ENCODE results near the gene DUSP10.

The DUSP10 gene

DNA sequence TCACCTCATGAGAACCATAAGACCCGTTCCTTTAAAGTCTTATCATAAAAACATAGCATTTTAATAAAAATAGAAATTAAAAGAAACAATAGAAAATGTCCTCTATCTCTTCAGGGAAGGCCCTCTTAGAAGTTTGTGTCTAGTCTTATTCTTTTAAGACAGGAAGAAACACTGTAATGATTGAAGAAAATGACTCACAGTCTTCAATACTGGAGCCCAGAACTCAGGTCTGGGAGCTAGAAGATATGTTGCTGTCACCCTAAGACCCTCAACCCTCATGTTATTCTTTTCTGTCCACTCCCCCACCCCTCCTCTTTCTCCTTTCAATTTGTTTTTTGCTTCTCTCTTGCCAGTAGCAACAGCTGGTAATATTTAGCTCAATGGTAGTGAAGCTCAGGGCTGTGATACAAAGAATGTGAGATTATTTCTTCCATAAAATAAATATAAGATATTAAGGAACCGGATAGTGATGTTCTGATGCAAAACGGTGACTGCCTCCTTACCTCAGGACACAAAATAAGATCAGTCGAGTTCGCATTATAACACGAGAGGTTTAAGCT is 12.0 kb downstream of the DUSP10 start:
- no peak for DNase-seq (ENCODE audit: low read depth)

DNA sequence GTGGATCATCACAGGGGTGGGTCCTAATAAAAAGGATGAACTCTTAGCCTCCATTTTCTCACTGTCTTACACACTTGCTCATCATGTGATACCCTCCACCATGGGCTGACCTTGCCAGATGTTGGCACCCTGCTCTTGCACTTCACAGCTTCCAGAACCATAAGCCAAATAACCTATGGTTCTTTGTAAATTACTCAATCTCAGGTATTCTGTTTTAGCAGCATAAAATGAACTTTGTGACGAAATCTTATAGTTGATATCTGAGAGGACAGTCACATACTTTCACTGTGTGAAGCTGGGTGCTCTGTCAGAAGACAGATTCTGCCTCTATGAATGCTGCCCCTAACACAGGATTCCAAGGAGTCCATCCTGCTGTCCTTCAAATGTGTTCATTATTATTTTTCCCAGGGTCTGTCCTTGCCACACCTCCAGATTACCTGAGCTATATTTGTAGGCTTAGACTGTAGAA is 13.8 kb downstream of the DUSP10 start:
- DNase-seq (ENCODE audit: low read depth): no peak

GRCh38 chr1:221727146-221728036 is 14.5 kb downstream of the DUSP10 start:
- DNase-seq (ENCODE audit: low read depth): no peak

DNA sequence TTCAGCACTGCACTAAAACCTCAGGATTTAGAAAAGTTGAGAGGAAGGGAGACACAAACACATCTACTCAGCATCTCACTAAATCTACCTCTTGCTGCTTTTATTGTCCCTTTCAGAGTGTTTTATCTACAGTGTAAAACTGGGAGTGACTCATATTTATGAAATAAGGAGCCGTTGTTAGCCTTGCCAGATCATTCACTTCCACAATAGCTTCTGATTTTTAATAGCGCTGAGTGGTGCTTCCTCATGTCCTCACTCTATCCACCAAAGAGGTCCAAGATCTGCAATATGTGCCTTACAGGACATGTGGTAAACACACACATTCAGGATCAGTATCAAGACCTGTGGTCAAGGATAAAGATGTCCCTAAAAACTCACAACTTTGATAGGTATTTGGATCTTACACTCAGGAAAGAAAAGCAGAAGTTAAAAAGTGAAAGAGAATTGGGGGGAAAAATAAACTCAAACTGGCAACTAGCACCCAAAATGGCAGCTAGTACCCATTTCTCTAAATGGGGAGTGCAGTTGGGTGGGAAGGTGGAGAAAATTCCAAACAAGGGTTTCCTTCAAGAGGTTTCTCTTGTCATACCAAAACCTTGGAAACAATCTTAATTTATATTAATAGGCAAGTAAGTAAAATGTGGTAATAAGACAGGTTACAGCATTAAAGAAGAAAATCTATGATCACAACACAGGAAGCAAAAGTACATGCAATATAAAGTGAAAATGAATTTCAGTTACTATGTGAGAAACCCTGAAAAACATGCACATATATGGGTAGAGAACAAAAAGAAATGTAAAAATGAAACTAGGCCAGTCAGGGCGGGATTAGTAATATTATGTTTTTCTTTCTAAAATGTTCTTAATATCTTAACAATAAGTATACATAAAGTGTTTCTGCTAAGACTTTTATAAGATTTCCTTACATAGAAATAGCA is 15.9 kb downstream of the DUSP10 start:
- no peak for DNase-seq (ENCODE audit: low read depth)

- no peak for DNase-seq (ENCODE audit: low read depth)
These were observed 16.8 kb downstream of the DUSP10 start for GRCh38 chr1:221724931-221725605.

DNA sequence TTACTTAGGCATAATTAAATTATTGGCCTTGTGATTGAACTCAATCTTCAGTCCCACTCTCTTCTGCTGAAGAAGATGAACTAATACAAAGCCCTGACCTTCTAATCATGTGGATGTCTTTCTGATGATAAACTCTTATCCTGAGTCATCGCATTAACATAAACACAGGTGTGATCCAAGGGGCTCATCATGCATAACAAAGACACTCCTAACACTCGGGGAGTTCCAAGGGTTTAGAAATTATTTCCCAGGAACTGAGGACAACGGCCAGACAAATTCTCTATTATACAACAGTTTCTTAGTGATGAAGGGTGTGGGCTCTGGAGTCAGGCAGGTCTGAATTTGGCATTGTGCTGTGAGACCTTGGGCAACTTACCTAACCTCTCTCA is 18.0 kb downstream of the DUSP10 start:
- no peak for DNase-seq (ENCODE audit: low read depth)

DNA sequence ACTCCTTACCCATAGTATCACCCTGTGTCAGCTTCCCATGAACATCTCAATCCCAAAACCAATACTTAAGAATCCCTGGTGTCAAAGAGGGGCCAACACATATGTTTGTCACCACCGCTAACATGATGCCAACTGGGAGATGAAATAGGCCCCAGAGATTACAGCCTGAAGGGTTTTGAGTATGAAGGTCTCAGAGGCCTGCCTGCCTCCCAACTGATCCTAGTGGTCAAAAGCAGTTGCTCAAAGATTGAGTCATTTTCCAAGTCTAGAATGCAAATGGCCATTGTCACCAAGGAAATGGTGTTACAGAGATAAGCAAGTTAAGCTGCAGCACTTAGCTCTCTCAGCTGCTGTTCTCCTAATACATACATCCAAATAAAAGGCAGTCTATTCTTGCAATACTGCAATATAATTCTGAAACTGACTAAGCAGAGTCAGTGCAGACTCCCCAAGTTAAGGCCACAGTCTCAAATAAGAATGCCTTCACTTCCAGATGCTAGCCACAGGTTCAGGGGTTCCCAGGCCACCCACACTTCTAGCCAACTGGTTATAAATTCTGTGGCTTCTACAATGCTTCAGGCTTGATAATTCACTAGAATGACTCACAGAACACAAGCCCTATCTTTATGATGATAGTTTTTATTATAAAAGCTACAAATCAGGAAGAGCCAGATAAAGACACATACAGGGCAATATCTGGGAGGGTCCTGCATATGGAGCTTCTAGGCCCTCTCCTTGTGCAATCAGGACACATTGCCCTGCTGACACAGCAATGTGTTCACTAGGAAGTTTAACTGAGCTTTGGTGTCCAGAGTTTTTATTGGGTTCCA is 18.7 kb downstream of the DUSP10 start:
- no peak for DNase-seq (ENCODE audit: low read depth)

DNA sequence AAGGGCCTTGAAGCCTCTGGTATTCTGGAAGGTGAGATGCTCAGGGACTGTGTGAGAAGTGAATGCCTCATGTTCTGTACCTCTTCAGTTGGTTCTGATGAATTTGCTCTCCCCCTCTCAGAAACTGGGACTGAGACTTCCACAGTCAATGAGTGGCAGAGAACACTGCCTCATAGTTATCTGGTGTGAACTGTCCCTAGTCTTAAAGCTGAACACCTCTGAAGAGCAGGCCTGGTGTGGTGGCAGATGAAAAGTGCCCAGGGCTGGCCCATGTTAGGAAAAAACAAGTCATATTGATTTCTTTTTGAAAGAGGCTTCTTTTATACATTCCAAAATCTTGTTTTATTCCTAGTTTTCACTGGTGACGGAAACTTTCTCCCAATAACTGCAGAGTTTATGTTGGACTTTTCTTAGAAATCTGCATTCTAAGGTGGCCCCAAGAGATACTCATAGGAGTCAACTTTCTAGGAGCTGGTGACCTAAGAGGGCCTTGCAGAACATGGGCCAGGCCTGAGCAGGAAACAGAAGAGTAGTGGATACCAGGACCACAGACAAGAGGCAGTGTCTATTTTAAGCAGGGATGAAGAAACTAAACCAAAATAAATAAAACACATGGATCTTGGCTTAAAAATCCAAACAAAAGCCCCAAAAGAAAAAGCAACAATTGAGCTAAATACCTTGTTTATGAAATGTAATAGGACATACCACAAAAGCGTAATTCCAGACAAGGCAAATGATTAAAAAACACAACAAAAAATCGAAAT is 19.5 kb downstream of the DUSP10 start:
- no peak for DNase-seq (ENCODE audit: low read depth)

DNA sequence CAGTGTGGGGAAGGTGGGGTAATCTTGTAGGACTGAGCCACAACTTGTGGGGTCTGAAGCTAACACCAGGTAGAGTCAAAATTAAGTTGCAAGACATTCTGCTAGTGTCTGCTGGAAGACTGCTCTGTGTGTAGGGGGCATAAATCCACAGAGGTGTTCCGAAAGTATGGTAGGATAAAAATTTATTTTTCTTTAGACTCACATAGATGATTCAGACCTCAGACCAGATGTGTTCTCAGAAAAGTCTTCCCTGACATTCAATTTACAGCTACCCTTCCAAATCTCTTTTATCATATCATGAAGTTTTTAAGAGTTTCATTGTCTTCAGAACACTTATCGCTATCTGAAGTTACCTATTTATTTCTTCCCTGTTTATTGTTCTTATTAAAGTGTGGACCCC is 21.3 kb downstream of the DUSP10 start:
- no peak for DNase-seq (ENCODE audit: low read depth)

GRCh38 chr1:221719987-221720386 is 21.9 kb downstream of the DUSP10 start:
- DNase-seq (ENCODE audit: low read depth): no peak

DNA sequence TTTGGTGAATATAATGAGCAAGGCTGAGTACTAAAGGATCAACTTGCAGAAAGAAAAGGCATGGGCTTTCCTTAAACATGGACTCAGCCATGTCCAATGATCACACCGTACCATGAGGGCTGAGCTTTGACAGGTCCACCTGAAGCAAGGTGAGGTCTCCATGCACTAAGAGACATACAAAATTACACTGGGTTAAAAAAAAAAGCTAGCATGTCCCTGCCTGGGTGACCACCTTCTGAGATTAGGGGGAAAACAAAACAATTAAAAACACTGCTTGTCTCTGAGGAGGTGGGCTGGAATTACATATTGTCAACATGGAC is 22.7 kb downstream of the DUSP10 start:
- DNase-seq (ENCODE audit: low read depth): no peak

DNA sequence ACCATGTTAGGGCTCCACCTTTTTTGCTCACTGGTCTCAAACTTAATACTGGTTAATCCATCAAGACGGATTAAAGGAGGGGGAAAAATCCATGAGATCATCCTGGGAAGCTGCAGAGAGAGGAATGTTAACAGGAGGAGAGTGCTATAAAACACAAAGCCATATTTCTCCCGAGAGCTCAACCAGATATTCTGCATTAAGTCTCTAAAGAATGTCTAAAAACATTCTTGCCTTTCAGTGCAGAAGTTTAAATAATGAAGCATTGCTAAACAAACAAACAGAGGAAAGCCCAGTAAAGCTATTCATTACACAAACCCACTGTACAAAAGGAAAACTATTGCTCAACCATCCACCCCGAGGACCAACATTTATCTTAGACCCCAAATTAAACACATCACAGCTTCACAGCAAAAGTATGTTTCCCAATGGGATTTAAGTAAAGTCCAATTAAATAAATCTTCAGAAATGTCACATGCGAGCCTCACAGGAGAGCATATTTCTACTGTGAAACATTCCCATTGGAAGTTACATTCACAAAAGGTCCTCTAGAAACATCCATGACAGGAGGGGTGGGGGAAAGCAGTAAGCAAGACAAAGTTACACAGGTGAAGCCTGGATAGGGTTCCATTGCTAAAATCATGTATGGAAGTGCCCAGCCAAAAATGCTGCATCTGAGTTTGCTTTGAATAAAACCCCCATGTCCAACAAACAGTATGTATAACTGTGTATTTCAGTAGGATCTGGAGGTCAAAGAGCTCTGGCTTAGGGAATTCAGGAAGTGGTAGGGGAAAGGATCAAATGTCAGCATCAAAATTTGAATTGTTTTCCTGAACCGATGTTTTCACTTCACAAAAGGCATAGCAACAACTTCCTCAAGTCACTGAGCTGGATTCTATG is 23.3 kb downstream of the DUSP10 start:
- no peak for DNase-seq (ENCODE audit: low read depth)

DNA sequence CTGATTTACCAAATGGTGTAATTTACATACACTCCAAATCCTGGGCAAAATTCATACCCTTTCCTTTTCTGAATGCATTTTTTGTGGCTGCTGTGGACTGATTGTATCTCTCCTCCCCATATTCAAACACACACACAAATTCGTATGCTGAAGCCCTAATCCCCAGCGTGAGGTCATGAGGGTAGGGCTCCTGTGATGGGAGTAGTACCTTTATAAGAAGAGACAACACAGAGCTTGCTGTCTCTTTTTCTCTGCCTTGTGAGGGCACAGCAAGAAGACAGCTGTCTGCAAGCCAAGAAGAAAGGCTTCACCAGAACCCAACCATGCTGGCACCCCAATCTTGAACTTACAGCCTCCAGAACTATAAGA is 24.4 kb downstream of the DUSP10 start:
- DNase-seq (ENCODE audit: low read depth): no peak

- DNase-seq (ENCODE audit: low read depth): no peak
These were observed 25.0 kb downstream of the DUSP10 start for GRCh38 chr1:221716713-221717484.

- DNase-seq (ENCODE audit: low read depth): no peak
These were observed 26.3 kb downstream of the DUSP10 start for GRCh38 chr1:221715321-221716169.

GRCh38 chr1:221714227-221715152 is 27.4 kb downstream of the DUSP10 start:
- DNase-seq (ENCODE audit: low read depth): no peak
